Thoracic aorta (tissue), 2 donors: ENCODE results near the gene HNRNPA3. TPM values are rescaled to one million over a fixed set of nuclear protein-coding genes. Genes with fewer than 3 reads are reported as not detected.

Experiments used
- ATAC-seq: fragments of 150-250 bp; one replicate; pipeline ENCODE4 v1.8.0; 2017; ENCODE audit warnings: low read depth; ENCODE audit not compliant: insufficient number of reproducible peaks, low FRiP score
- DNase-seq: peaks from one replicate; pipeline ENCODE4 v3.0.0-alpha.2; 2020; ENCODE audit warnings: low spot score
- H3K27ac ChIP-seq, 2 donors: fragments of 200-600 bp; sonication (generic); 1 replicate in 1 of 2; 2 replicates in 1 of 2; pipeline ENCODE4 v1.5.1; 2016; ENCODE audit warnings: mild to moderate bottlenecking in 2 of 2, moderate library complexity in 2 of 2
- H3K27me3 ChIP-seq: fragments of 200-600 bp; sonication (generic); replicated peaks from 2 replicates; pipeline ENCODE4 v1.6.0; 2016; ENCODE audit warnings: mild to moderate bottlenecking; ENCODE audit not compliant: insufficient read depth
- H3K36me3 ChIP-seq: fragments of 200-600 bp; sonication (generic); one replicate; pipeline ENCODE4 v1.5.1; 2016
- H3K4me1 ChIP-seq, 2 donors: fragments of 200-600 bp; sonication (generic); 1 replicate in 1 of 2; 2 replicates in 1 of 2; pipeline versions ENCODE4 v1.5.1 to v1.6.0; 2016; ENCODE audit warnings: low read depth in 2 of 2, mild to moderate bottlenecking in 1 of 2; ENCODE audit not compliant: control insufficient read depth in 1 of 2
- H3K4me3 ChIP-seq: fragments of 200-600 bp; sonication (generic); 2 replicates; pipeline ENCODE4 v1.5.1; 2016; ENCODE audit warnings: mild to moderate bottlenecking
- H3K9me3 ChIP-seq: fragments of 200-600 bp; sonication (generic); 2 replicates; pipeline ENCODE4 v1.5.1; 2016
- CTCF ChIP-seq: fragments of 200-600 bp; sonication (generic); IDR thresholded peaks from one replicate; pipeline ENCODE4 v1.5.1; 2019; ENCODE audit warnings: antibody characterized with exemption
- total RNA-seq, 2 donors: library from RNA; depleted of rRNA; stranded (reverse); fragments of >200 nt; gene quantifications; one replicate each; pipeline versions ENCODE4 v1.1.0 to v1.2.3, GENCODE V29; 2016

Gene HNRNPA3
- total RNA-seq, 2 donors from 2014 or later, result 60.1 to 98.4 TPM

DNA sequence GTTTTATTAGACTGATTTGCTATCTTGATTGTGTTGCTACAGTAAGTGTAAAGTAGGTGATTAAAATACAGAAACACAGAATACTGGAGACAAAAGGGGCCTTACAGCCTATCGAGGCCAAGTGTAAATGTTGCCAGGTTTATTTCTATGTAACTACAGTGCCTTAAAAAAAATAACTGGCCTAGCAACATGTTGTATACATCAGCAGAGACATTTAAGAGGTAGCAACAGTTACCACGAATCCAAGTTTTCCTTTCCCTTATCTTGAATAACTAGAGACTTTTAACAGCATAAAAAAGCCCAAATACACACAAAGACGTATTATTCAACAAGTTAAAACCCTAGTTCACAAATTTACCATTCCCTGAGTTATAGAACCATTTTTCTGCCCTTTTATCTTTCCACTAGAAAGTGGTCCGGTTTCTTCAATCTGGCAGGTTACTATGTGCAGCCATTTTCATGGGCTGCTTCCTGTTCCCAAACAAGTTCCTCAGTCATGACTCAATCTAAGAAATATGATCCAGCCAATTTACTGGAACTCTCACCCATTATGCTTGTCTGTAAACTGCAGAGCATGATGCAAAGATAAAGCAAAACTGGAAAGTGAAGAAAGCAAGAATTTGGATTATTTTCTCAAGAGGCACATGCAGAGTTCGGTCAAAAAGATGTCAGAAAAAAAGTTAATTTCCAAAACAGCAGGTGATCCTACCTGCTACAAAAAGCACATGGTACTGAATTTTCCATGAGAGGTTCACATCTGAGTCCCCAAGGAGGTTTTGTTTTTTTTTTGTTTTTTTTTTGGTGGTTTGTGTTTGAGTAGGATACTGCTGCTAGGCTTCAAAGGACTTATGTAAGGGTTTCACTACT is 29.8 kb downstream of the HNRNPA3 start:
- peak; percentile 74 for ATAC-seq
- H3K4me1 ChIP-seq, result peaks cover 88 to 97% of the 10 kb centered on the region in 2 donors
- peak overlapping the region; percentile 54 for H3K4me3 ChIP-seq
- DNase-seq, result no peak
- TF ChIP-seq CTCF, result no peak
- H3K9me3 ChIP-seq, result no peaks in the 10 kb centered on the region
- H3K27me3 ChIP-seq, result no peaks in the 10 kb centered on the region
- H3K36me3 ChIP-seq, result no peaks in the 10 kb centered on the region
- peak overlapping the region; percentile 89 to 97 for H3K27ac ChIP-seq

GRCh38 chr2:177243073-177243472 is 30.5 kb downstream of the HNRNPA3 start:
- DNase-seq (no peak), ATAC-seq (no peak)
- H3K36me3 ChIP-seq, result no peaks in the 10 kb centered on the region
- H3K27me3 ChIP-seq, result no peaks in the 10 kb centered on the region
- H3K9me3 ChIP-seq, result no peaks in the 10 kb centered on the region
- peak overlapping the region; percentile 89 to 97 for H3K27ac ChIP-seq
- no peak for TF ChIP-seq CTCF
- H3K4me3 ChIP-seq, result peak overlapping the region; percentile 54
- peaks cover 85 to 97% of the 10 kb centered on the region in 2 donors for H3K4me1 ChIP-seq

- no peak for TF ChIP-seq CTCF
- no peaks in the 10 kb centered on the region for H3K27me3 ChIP-seq
- H3K4me3 ChIP-seq, result peak overlapping the region; percentile 54
Observed at GRCh38 chr2:177243476-177243875, 30.9 kb downstream of the HNRNPA3 start.

DNA sequence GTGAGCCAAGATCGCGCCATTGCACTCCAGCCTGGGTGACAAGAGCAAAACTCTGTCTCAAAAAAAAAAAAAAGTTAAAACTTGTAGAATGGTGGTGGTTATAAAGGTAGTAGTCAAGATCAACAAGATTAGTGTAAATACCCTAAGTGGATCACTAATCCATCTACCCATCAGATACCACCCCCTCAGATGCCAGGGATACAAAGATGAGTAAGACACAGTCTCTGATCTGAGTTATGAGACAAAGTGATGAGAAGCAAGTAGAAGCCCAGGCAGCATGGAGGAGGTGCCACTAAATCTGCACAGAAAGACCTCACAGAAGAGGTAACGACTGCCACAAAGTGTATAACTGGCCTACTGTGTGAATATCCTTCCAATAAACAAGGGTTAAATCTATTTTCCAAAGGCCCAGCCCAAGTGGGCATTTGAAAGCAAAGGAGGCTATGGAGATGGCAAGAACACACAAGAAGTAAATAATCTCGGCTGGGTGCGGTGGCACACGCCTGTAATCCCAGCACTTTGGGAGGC is 31.7 kb downstream of the HNRNPA3 start:
- no peaks in the 10 kb centered on the region for H3K27me3 ChIP-seq
- no peak overlapping the region for H3K4me3 ChIP-seq
- DNase-seq (no peak), ATAC-seq (no peak)
- H3K27ac ChIP-seq, result peak overlapping the region; percentile 62 to 97
- TF ChIP-seq CTCF, result no peak
- H3K9me3 ChIP-seq, result no peaks in the 10 kb centered on the region
- peaks cover 85 to 93% of the 10 kb centered on the region in 2 donors for H3K4me1 ChIP-seq
- H3K36me3 ChIP-seq, result no peaks in the 10 kb centered on the region

More at GRCh38 chr2:177243476-177243875, 30.9 kb downstream of the HNRNPA3 start:
- no peak for ATAC-seq
- H3K36me3 ChIP-seq, result no peaks in the 10 kb centered on the region
- H3K9me3 ChIP-seq, result no peaks in the 10 kb centered on the region
- no peak for DNase-seq
- H3K27ac ChIP-seq, result peak overlapping the region; percentile 89 to 97
- peaks cover 85 to 97% of the 10 kb centered on the region in 2 donors for H3K4me1 ChIP-seq

DNA sequence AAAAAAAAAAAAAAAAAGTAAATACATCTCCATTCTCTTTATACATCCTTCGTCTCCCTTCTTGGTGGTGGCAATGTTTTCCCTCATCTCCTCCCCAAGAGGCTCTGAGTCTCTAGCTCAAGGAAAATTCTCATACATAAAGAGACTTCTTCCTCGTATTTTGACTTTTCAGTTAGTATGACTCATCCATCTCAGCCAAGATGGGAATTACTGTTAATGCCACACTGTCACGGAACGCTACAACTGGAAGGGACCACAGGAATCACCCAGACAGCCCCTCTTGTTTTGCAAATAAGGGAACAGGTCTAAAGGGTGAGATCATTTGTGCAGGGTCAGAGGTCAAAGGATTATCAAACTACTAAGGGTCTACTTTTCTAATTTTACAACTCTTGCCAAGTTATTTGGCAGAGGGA is 32.4 kb downstream of the HNRNPA3 start:
- peak; percentile 59 for ATAC-seq
- DNase-seq, result no peak
- Histone ChIP-seq H3K9me3 (no peaks in the 10 kb centered on the region), H3K27me3 (no peaks in the 10 kb centered on the region), H3K36me3 (no peaks in the 10 kb centered on the region), H3K4me1 (peaks cover 82 to 90% of the 10 kb centered on the region in 2 donors), H3K4me3 (peak overlapping the region; percentile 38), H3K27ac (peak overlapping the region; percentile 62 to 97)
- no peak for TF ChIP-seq CTCF
